H1 (cell line): ENCODE measurements around the gene CHCHD3.

Experiments used
- CEBPB ChIP-seq: IDR thresholded peaks from 2 replicates; pipeline ENCODE4 v1.6.1; 2012; ENCODE audit warnings: low read depth, low read length
- POLR2AphosphoS5 ChIP-seq: IDR thresholded peaks from 2 replicates; pipeline ENCODE4 v1.6.1; 2011; ENCODE audit warnings: low read depth, low read length

- no peak for TF ChIP-seq CEBPB
- TF ChIP-seq POLR2AphosphoS5, result no peak
Observed at GRCh38 chr7:132956556-132956955, 125.3 kb downstream of the CHCHD3 start.
